ENCODE measurements around the gene LILRB4. TPM values are rescaled to one million over a fixed set of nuclear protein-coding genes. Genes with fewer than 3 reads are reported as not detected.
"Not testable (repeated sequence)": the region's sequence is repeated elsewhere in the genome, so short reads cannot be mapped to it uniquely, and the experiment has no call there.

Gene LILRB4
- total and polyA plus RNA-seq, 3 experiments from 2014 or later: 0.44 to 0.69 TPM; not detected in 1

- no peaks in the 10 kb centered on the region for H3K9me3 ChIP-seq (ENCODE audit: low read length)
- no peaks in the 10 kb centered on the region for H3K36me3 ChIP-seq (ENCODE audit: insufficient read depth, low read length)
- H3K27me3 ChIP-seq (ENCODE audit: insufficient read depth, low read length, poor library complexity, severe bottlenecking): peaks cover under 1% of the 10 kb centered on the region
- H3K27ac ChIP-seq (ENCODE audit: low read depth, low read length): no peak overlapping the region
- no peaks in the 10 kb centered on the region for H3K4me1 Mint-ChIP-seq
- no peaks in the 10 kb centered on the region for H3K36me3 Mint-ChIP-seq
- no peak for DNase-seq
- H3K27me3 Mint-ChIP-seq: peaks cover 6 to 26% of the 10 kb centered on the region in 2 donors
- no peak overlapping the region for H3K27ac Mint-ChIP-seq
- no peak overlapping the region for H3K4me3 Mint-ChIP-seq
- ChIA-PET CTCF (interaction anchor here (2.5 kb wide), 1 partner anchor 10 kb away, joined by 11 read pairs; no protein-coding TSS in a partner anchor), POLR2A (no interaction called here)
- H3K9me3 Mint-ChIP-seq: no peaks in the 10 kb centered on the region
- no peaks in the 10 kb centered on the region for H3K4me1 ChIP-seq (ENCODE audit: insufficient read depth, low read length)
- H3K4me3 ChIP-seq (ENCODE audit: low read length): no peak overlapping the region
These were observed 21.7 kb downstream of the LILRB4 start for GRCh38 chr19:54684527-54684926.

GRCh38 chr19:54691582-54692297 lies 29.0 kb downstream of the LILRB4 start:
- DNase-seq: no peak
- Mint-ChIP-seq H3K4me3 (no peak overlapping the region), H3K9me3 (peaks cover 0 to 7% (median 3%) of the 10 kb centered on the region in 5 donors), H3K4me1 (no peaks in the 10 kb centered on the region), H3K27ac (no peak overlapping the region), H3K27me3 (peaks cover 18 to 35% of the 10 kb centered on the region in 2 donors), H3K36me3 (no peaks in the 10 kb centered on the region)
- ChIA-PET POLR2A (no interaction called here), CTCF (no interaction called here)
- Histone ChIP-seq H3K4me1 (ENCODE audit: insufficient read depth, low read length) (no peaks in the 10 kb centered on the region), H3K4me3 (ENCODE audit: low read length) (no peak overlapping the region), H3K36me3 (ENCODE audit: insufficient read depth, low read length) (no peaks in the 10 kb centered on the region), H3K9me3 (ENCODE audit: low read length) (no peaks in the 10 kb centered on the region), H3K27me3 (ENCODE audit: insufficient read depth, low read length, poor library complexity, severe bottlenecking) (peaks cover 9% of the 10 kb centered on the region), H3K27ac (ENCODE audit: low read depth, low read length) (no peak overlapping the region)

- Histone ChIP-seq H3K9me3 (ENCODE audit: low read length) (no peaks in the 10 kb centered on the region), H3K4me1 (ENCODE audit: insufficient read depth, low read length) (no peaks in the 10 kb centered on the region), H3K27ac (ENCODE audit: low read depth, low read length) (no peak overlapping the region), H3K27me3 (ENCODE audit: insufficient read depth, low read length, poor library complexity, severe bottlenecking) (peaks cover 9% of the 10 kb centered on the region), H3K36me3 (ENCODE audit: insufficient read depth, low read length) (no peaks in the 10 kb centered on the region), H3K4me3 (ENCODE audit: low read length) (no peak overlapping the region)
- Mint-ChIP-seq H3K36me3 (no peaks in the 10 kb centered on the region), H3K4me1 (no peaks in the 10 kb centered on the region), H3K4me3 (no peak overlapping the region), H3K27ac (no peak overlapping the region), H3K27me3 (peaks cover 16 to 31% of the 10 kb centered on the region in 2 donors), H3K9me3 (peaks cover 0 to 7% (median 3%) of the 10 kb centered on the region in 5 donors)
- ChIA-PET POLR2A (no interaction called here), CTCF (no interaction called here)
- DNase-seq: no peak
These were observed 29.5 kb downstream of the LILRB4 start for GRCh38 chr19:54692298-54692615.

- Mint-ChIP-seq H3K27ac (no peak overlapping the region), H3K36me3 (no peaks in the 10 kb centered on the region), H3K27me3 (peaks cover 15 to 39% of the 10 kb centered on the region in 2 donors), H3K4me1 (no peaks in the 10 kb centered on the region), H3K9me3 (peaks cover 0 to 8% (median 3%) of the 10 kb centered on the region in 5 donors), H3K4me3 (no peak overlapping the region)
- no peaks in the 10 kb centered on the region for H3K36me3 ChIP-seq (ENCODE audit: insufficient read depth, low read length)
- no peak for DNase-seq
- POLR2A ChIA-PET: no interaction called here
- no peaks in the 10 kb centered on the region for H3K4me1 ChIP-seq (ENCODE audit: insufficient read depth, low read length)
- H3K27me3 ChIP-seq (ENCODE audit: insufficient read depth, low read length, poor library complexity, severe bottlenecking): peaks cover 7% of the 10 kb centered on the region
- H3K9me3 ChIP-seq (ENCODE audit: low read length): no peaks in the 10 kb centered on the region
- no peak overlapping the region for H3K4me3 ChIP-seq (ENCODE audit: low read length)
- CTCF ChIA-PET: no interaction called here
- no peak overlapping the region for H3K27ac ChIP-seq (ENCODE audit: low read depth, low read length)
These were observed 31.9 kb downstream of the LILRB4 start for GRCh38 chr19:54694648-54695047.

GRCh38 chr19:54696117-54696548 lies 33.3 kb downstream of the LILRB4 start:
- no peaks in the 10 kb centered on the region for H3K9me3 ChIP-seq (ENCODE audit: low read length)
- Mint-ChIP-seq H3K4me1 (no peaks in the 10 kb centered on the region), H3K36me3 (no peaks in the 10 kb centered on the region), H3K27ac (no peak overlapping the region), H3K27me3 (peaks cover 14 to 50% of the 10 kb centered on the region in 2 donors), H3K4me3 (no peak overlapping the region), H3K9me3 (peaks cover 0 to 8% (median 3%) of the 10 kb centered on the region in 5 donors)
- no peak overlapping the region for H3K4me3 ChIP-seq (ENCODE audit: low read length)
- H3K27ac ChIP-seq (ENCODE audit: low read depth, low read length): no peak overlapping the region
- H3K4me1 ChIP-seq (ENCODE audit: insufficient read depth, low read length): no peaks in the 10 kb centered on the region
- no peak for DNase-seq
- ChIA-PET CTCF (no interaction called here), POLR2A (no interaction called here)
- no peaks in the 10 kb centered on the region for H3K36me3 ChIP-seq (ENCODE audit: insufficient read depth, low read length)
- peaks cover 4% of the 10 kb centered on the region for H3K27me3 ChIP-seq (ENCODE audit: insufficient read depth, low read length, poor library complexity, severe bottlenecking)

- Mint-ChIP-seq H3K36me3 (no peaks in the 10 kb centered on the region), H3K27me3 (peaks cover 11 to 48% of the 10 kb centered on the region in 2 donors), H3K4me3 (no peak overlapping the region), H3K4me1 (no peaks in the 10 kb centered on the region), H3K27ac (no peak overlapping the region), H3K9me3 (peaks cover 0 to 6% (median 3%) of the 10 kb centered on the region in 5 donors)
- Histone ChIP-seq H3K27me3 (ENCODE audit: insufficient read depth, low read length, poor library complexity, severe bottlenecking) (peaks cover 4% of the 10 kb centered on the region), H3K9me3 (ENCODE audit: low read length) (no peaks in the 10 kb centered on the region), H3K27ac (ENCODE audit: low read depth, low read length) (no peak overlapping the region), H3K4me3 (ENCODE audit: low read length) (no peak overlapping the region), H3K4me1 (ENCODE audit: insufficient read depth, low read length) (no peaks in the 10 kb centered on the region), H3K36me3 (ENCODE audit: insufficient read depth, low read length) (no peaks in the 10 kb centered on the region)
- no peak for DNase-seq
- POLR2A ChIA-PET: no interaction called here
- CTCF ChIA-PET: no interaction called here
These were observed 34.0 kb downstream of the LILRB4 start for GRCh38 chr19:54696766-54697165.

GRCh38 chr19:54697716-54698115 lies 34.9 kb downstream of the LILRB4 start:
- H3K27me3 Mint-ChIP-seq: peaks cover 9 to 41% of the 10 kb centered on the region in 2 donors
- peak in 1 of 5 donors; percentile 30 for DNase-seq
- H3K27me3 ChIP-seq (ENCODE audit: insufficient read depth, low read length, poor library complexity, severe bottlenecking); H3K4me3 Mint-ChIP-seq; H3K4me3 ChIP-seq (ENCODE audit: low read length); H3K36me3 ChIP-seq (ENCODE audit: insufficient read depth, low read length); H3K36me3 Mint-ChIP-seq; H3K27ac ChIP-seq (ENCODE audit: low read depth, low read length); POLR2A ChIA-PET; H3K4me1 ChIP-seq (ENCODE audit: insufficient read depth, low read length); H3K4me1 Mint-ChIP-seq; H3K27ac Mint-ChIP-seq; H3K9me3 Mint-ChIP-seq; H3K9me3 ChIP-seq (ENCODE audit: low read length); CTCF ChIA-PET: not testable (repeated sequence)

GRCh38 chr19:54704928-54705327 lies 42.1 kb downstream of the LILRB4 start:
- peaks cover 4 to 21% of the 10 kb centered on the region in 2 donors for H3K27me3 Mint-ChIP-seq
- H3K36me3 Mint-ChIP-seq: no peaks in the 10 kb centered on the region
- ChIA-PET POLR2A (no interaction called here), CTCF (no interaction called here)
- no peaks in the 10 kb centered on the region for H3K9me3 ChIP-seq (ENCODE audit: low read length)
- H3K9me3 Mint-ChIP-seq: peaks cover 0 to 3% (median 0%) of the 10 kb centered on the region in 5 donors
- H3K4me1 ChIP-seq (ENCODE audit: insufficient read depth, low read length): peaks cover 12% of the 10 kb centered on the region
- peaks cover 9 to 21% (median 17%) of the 10 kb centered on the region in 3 donors for H3K4me1 Mint-ChIP-seq
- no peaks in the 10 kb centered on the region for H3K36me3 ChIP-seq (ENCODE audit: insufficient read depth, low read length)
- DNase-seq: no peak
- H3K27ac ChIP-seq (ENCODE audit: low read depth, low read length): no peak overlapping the region
- H3K4me3 ChIP-seq (ENCODE audit: low read length): no peak overlapping the region
- no peak overlapping the region for H3K27ac Mint-ChIP-seq
- no peaks in the 10 kb centered on the region for H3K27me3 ChIP-seq (ENCODE audit: insufficient read depth, low read length, poor library complexity, severe bottlenecking)
- H3K4me3 Mint-ChIP-seq: no peak overlapping the region

All from CD8-positive, alpha-beta memory T cell (primary cell).